Right lobe of liver (tissue), 4 donors: ENCODE measurements around the gene USF2.
"Not testable (repeated sequence)": the region's sequence is repeated elsewhere in the genome, so short reads cannot be mapped to it uniquely, and the experiment has no call there.

Experiments used
- POLR2A ChIP-seq: fragments of 450-650 bp; IDR thresholded peaks from one replicate; pipeline ENCODE4 v1.6.1; 2017; ENCODE audit warnings: antibody characterized with exemption, mild to moderate bottlenecking
- TF ChIP-seq, protein P1 (sequence below), 4 donors: fragments of 200-600 bp in 3 of 4; fragments of 450-650 bp in 1 of 4; IDR thresholded peaks; one replicate each; pipeline versions ENCODE4 v1.5.1 to v1.8.0; 2016 to 2022; ENCODE audit warnings: antibody characterized with exemption in 4 of 4, mild to moderate bottlenecking in 2 of 4
- donor health status: DM: no; HTN: no; CAD: no.
- donor health status: DM: no; HTN: no; CAD: no.
- donor health status: DM: no; HTN: yes; CAD: no.

DNA sequence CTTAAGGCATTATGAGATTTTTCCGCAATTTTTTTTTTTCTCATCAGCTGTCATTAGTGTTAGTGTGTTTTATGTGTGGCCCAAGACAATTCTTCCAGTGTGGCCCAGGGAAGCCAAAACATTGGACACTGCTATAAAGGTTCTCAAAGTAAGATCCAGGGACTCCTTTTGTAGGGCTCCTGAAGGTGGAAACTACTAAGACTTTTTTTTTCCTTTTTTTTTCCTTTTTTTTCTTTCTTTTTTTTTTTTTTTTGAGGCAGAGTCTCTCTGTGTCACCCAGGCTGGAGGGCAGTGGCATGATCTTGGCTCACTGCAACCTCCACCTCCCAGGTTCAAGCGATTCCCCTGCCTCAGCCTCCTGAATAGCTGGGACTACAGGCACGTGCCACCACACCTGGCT lies 16.7 kb downstream of the USF2 start:
- TF ChIP-seq, protein P1, sequence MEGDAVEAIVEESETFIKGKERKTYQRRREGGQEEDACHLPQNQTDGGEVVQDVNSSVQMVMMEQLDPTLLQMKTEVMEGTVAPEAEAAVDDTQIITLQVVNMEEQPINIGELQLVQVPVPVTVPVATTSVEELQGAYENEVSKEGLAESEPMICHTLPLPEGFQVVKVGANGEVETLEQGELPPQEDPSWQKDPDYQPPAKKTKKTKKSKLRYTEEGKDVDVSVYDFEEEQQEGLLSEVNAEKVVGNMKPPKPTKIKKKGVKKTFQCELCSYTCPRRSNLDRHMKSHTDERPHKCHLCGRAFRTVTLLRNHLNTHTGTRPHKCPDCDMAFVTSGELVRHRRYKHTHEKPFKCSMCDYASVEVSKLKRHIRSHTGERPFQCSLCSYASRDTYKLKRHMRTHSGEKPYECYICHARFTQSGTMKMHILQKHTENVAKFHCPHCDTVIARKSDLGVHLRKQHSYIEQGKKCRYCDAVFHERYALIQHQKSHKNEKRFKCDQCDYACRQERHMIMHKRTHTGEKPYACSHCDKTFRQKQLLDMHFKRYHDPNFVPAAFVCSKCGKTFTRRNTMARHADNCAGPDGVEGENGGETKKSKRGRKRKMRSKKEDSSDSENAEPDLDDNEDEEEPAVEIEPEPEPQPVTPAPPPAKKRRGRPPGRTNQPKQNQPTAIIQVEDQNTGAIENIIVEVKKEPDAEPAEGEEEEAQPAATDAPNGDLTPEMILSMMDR (IDR thresholded peaks at IDR 0.05): not testable (repeated sequence)
- not testable (repeated sequence) for TF ChIP-seq POLR2A
